GM12878 (cell line): ENCODE measurements around the gene BET1. TPM values are rescaled to one million over a fixed set of nuclear protein-coding genes. Genes with fewer than 3 reads are reported as not detected.

ENCODE experiments used
- ATF7 ChIP-seq: fragments of 450-650 bp; IDR thresholded peaks from 2 replicates; pipeline ENCODE4 v1.6.1; 2016; ENCODE audit warnings: low read depth, mild to moderate bottlenecking
- BHLHE40 ChIP-seq, 2 experiments: fragments of 450-650 bp in 1 of 2; IDR thresholded peaks; 2 replicates each; pipeline ENCODE4 v1.6.1; 2011 to 2017; ENCODE audit warnings: low read depth in 2 of 2, borderline replicate concordance in 1 of 2, improper control_type of control experiment in 1 of 2, low read length in 1 of 2, mild to moderate bottlenecking in 1 of 2
- CBX5 ChIP-seq: sonication (generic); IDR thresholded peaks from 2 replicates; pipeline ENCODE4 v1.6.1; 2016; ENCODE audit warnings: low read depth, moderate library complexity, mild to moderate bottlenecking, inconsistent platforms
- FOS ChIP-seq: IDR thresholded peaks from 3 replicates; pipeline ENCODE4 v1.6.1; 2011; ENCODE audit warnings: borderline replicate concordance; ENCODE audit not compliant: insufficient read length; ENCODE audit errors: extremely low read depth
- RAD51 ChIP-seq: fragments of 450-650 bp; IDR thresholded peaks from 2 replicates; pipeline ENCODE4 v1.6.1; 2016; ENCODE audit warnings: moderate library complexity, mild to moderate bottlenecking, inconsistent platforms
- RB1 ChIP-seq: fragments of 450-650 bp; formaldehyde crosslinking; IDR thresholded peaks from 2 replicates; pipeline ENCODE4 v1.6.1; 2017; ENCODE audit warnings: mild to moderate bottlenecking, borderline replicate concordance
- RCOR1 ChIP-seq: conservative IDR thresholded peaks from 2 replicates; pipeline ENCODE4 v1.6.1; 2012; ENCODE audit warnings: low read depth, low read length, improper control_type of control experiment
- SMAD1 ChIP-seq: fragments of 450-650 bp; IDR thresholded peaks from 2 replicates; pipeline ENCODE4 v1.6.1; 2018; ENCODE audit warnings: mild to moderate bottlenecking, low read depth; ENCODE audit not compliant: partially characterized antibody
- SMC3 ChIP-seq: IDR thresholded peaks from 2 replicates; pipeline ENCODE4 v1.6.1; 2011; ENCODE audit warnings: low read length, improper control_type of control experiment, borderline replicate concordance
- polyA plus RNA-seq, 11 experiments: library from polyadenylated mRNA; depleted of rRNA in 4 of 11; unstranded in 6 of 11; stranded (reverse) in 5 of 11; fragments of >200 nt; fragmentation: Nextera tagmentation in 4 of 11; fragmentation: Illumina TruSeq in 1 of 11; extraction: Ambion mirVana in 4 of 11; extraction: Trizol in 1 of 11; gene quantifications; 1 replicate in 1 of 11; 2 replicates in 10 of 11; pipeline versions ENCODE4 v1.2.1 to v1.2.3, GENCODE V29; 2011 to 2016; ENCODE audit warnings: inconsistent platforms in 2 of 11, missing spikeins in 2 of 11, low read depth in 1 of 11
- total RNA-seq, 4 experiments: library from RNA; depleted of rRNA in 3 of 4; stranded (reverse); fragments of >200 nt in 3 of 4; fragmentation: Illumina TruSeq in 1 of 4; extraction: Trizol in 1 of 4; gene quantifications; 2 replicates each; pipeline versions ENCODE4 v1.2.1 to v1.2.3, GENCODE V29; 2013 to 2021
- TF ChIP-seq, protein P1 (sequence below): IDR thresholded peaks from 2 replicates; pipeline ENCODE4 v1.6.1; 2011; ENCODE audit warnings: borderline replicate concordance, low read depth, mild to moderate bottlenecking, moderate library complexity, low read length; ENCODE audit not compliant: insufficient read depth, poor library complexity, severe bottlenecking
- TF ChIP-seq, protein P2 (sequence below): fragments of 450-650 bp; IDR thresholded peaks from 2 replicates; pipeline ENCODE4 v1.6.1; 2017; ENCODE audit warnings: low read depth, mild to moderate bottlenecking, moderate library complexity
- TF ChIP-seq, protein P3 (sequence below): fragments of 450-650 bp; IDR thresholded peaks from 2 replicates; pipeline ENCODE4 v1.6.1; 2016; ENCODE audit warnings: mild to moderate bottlenecking
- TF ChIP-seq, protein P4 (sequence below): fragments of 450-650 bp; IDR thresholded peaks from 2 replicates; pipeline ENCODE4 v1.6.1; 2017; ENCODE audit warnings: mild to moderate bottlenecking, moderate library complexity
- TF ChIP-seq, protein P5 (sequence below): IDR thresholded peaks from 2 replicates; pipeline ENCODE4 v1.6.1; 2011; ENCODE audit warnings: low read depth, low read length, improper control_type of control experiment, borderline replicate concordance

The BET1 gene
- total and polyA plus RNA-seq, 10 of the 15 experiments (the other 5 are each of a cell fraction or from before 2014, with no cell fraction given): 12.5 to 99.5 (median 28.4) TPM

DNA sequence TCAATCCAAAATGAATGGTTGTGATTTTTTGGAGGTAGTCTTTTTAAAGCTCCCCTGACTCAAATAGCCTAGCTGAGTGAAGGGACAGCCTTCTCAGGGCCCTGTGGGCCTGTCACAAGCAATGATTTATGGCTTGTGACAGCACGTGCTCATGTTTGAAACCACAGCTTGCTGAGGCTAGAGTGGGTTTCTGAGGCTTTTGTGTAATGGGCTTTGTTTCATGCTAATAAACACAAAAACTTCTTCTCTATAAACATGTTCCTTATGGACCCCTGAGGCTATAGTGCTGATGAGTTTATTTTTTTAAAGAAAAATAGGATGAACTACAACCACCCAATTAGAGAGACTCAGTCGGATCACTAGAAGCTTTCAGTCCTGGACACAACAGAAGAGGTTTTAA is 36.1 kb upstream of the BET1 start (continued):
- TF ChIP-seq, protein P1, sequence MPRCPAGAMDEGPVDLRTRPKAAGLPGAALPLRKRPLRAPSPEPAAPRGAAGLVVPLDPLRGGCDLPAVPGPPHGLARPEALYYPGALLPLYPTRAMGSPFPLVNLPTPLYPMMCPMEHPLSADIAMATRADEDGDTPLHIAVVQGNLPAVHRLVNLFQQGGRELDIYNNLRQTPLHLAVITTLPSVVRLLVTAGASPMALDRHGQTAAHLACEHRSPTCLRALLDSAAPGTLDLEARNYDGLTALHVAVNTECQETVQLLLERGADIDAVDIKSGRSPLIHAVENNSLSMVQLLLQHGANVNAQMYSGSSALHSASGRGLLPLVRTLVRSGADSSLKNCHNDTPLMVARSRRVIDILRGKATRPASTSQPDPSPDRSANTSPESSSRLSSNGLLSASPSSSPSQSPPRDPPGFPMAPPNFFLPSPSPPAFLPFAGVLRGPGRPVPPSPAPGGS: no peak
- no peak for TF ChIP-seq FOS
- no peak for TF ChIP-seq SMC3
- TF ChIP-seq SMAD1: no peak
- peak; percentile 94 to 95 for TF ChIP-seq BHLHE40 (IDR thresholded peaks at IDR 0.05; ENCODE audit: borderline replicate concordance in 1 of 2, low read depth in 2 of 2, low read length in 1 of 2)
- peak; percentile 25; the same call in 1 of the 2 replicates for TF ChIP-seq ATF7
- no peak for TF ChIP-seq CBX5
- TF ChIP-seq, protein P2, sequence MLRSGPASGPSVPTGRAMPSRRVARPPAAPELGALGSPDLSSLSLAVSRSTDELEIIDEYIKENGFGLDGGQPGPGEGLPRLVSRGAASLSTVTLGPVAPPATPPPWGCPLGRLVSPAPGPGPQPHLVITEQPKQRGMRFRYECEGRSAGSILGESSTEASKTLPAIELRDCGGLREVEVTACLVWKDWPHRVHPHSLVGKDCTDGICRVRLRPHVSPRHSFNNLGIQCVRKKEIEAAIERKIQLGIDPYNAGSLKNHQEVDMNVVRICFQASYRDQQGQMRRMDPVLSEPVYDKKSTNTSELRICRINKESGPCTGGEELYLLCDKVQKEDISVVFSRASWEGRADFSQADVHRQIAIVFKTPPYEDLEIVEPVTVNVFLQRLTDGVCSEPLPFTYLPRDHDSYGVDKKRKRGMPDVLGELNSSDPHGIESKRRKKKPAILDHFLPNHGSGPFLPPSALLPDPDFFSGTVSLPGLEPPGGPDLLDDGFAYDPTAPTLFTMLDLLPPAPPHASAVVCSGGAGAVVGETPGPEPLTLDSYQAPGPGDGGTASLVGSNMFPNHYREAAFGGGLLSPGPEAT: no peak; the same call in 1 of the 2 replicates
- no peak for TF ChIP-seq RCOR1
- TF ChIP-seq, protein P3, sequence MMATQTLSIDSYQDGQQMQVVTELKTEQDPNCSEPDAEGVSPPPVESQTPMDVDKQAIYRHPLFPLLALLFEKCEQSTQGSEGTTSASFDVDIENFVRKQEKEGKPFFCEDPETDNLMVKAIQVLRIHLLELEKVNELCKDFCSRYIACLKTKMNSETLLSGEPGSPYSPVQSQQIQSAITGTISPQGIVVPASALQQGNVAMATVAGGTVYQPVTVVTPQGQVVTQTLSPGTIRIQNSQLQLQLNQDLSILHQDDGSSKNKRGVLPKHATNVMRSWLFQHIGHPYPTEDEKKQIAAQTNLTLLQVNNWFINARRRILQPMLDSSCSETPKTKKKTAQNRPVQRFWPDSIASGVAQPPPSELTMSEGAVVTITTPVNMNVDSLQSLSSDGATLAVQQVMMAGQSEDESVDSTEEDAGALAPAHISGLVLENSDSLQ: peak; percentile 95
- TF ChIP-seq RB1: no peak
- TF ChIP-seq, protein P4, sequence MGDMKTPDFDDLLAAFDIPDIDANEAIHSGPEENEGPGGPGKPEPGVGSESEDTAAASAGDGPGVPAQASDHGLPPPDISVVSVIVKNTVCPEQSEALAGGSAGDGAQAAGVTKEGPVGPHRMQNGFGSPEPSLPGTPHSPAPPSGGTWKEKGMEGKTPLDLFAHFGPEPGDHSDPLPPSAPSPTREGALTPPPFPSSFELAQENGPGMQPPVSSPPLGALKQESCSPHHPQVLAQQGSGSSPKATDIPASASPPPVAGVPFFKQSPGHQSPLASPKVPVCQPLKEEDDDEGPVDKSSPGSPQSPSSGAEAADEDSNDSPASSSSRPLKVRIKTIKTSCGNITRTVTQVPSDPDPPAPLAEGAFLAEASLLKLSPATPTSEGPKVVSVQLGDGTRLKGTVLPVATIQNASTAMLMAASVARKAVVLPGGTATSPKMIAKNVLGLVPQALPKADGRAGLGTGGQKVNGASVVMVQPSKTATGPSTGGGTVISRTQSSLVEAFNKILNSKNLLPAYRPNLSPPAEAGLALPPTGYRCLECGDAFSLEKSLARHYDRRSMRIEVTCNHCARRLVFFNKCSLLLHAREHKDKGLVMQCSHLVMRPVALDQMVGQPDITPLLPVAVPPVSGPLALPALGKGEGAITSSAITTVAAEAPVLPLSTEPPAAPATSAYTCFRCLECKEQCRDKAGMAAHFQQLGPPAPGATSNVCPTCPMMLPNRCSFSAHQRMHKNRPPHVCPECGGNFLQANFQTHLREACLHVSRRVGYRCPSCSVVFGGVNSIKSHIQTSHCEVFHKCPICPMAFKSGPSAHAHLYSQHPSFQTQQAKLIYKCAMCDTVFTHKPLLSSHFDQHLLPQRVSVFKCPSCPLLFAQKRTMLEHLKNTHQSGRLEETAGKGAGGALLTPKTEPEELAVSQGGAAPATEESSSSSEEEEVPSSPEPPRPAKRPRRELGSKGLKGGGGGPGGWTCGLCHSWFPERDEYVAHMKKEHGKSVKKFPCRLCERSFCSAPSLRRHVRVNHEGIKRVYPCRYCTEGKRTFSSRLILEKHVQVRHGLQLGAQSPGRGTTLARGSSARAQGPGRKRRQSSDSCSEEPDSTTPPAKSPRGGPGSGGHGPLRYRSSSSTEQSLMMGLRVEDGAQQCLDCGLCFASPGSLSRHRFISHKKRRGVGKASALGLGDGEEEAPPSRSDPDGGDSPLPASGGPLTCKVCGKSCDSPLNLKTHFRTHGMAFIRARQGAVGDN: peak; percentile 70; the same call in 1 of the 2 replicates
- TF ChIP-seq, protein P5, sequence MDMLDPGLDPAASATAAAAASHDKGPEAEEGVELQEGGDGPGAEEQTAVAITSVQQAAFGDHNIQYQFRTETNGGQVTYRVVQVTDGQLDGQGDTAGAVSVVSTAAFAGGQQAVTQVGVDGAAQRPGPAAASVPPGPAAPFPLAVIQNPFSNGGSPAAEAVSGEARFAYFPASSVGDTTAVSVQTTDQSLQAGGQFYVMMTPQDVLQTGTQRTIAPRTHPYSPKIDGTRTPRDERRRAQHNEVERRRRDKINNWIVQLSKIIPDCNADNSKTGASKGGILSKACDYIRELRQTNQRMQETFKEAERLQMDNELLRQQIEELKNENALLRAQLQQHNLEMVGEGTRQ: peak; percentile 5; the same call in 1 of the 2 replicates
- peak; percentile 78 for TF ChIP-seq RAD51
